ENCODE measurements around the gene TGFB1I1.

Gene TGFB1I1

GRCh38 chr16:31464781-31465260 is 7.1 kb upstream of the TGFB1I1 start:
- Histone ChIP-seq H3K9me3 (replicated peaks in 1 of 11) (no peaks in the 10 kb centered on the region), H3K4me3 (no peak overlapping the region), H3K27ac (peak overlapping the region in 3 of 11 experiments; percentile 2 to 48 (median 31); a peak in 5 of 22 replicates), H3K4me1 (peaks cover 54 to 90% (median 83%) of the 10 kb centered on the region in 10 experiments), H3K4me2 (peak overlapping the region in 9 of 11 experiments; percentile 7 to 99 (median 88); a peak in 11 of 22 replicates), H3K36me3 (peaks cover 18 to 54% (median 37%) of the 10 kb centered on the region in 11 experiments), H3K9ac (peak overlapping the region in 1 of 11 experiments; percentile 19; a peak in 1 of 22 replicates), H3K27me3 (no peaks in the 10 kb centered on the region), H4K20me1 (peaks cover 0 to 37% (median 0%) of the 10 kb centered on the region in 11 experiments; a peak in 4 of 22 replicates)
- TF ChIP-seq Cebpa-rat (IDR thresholded peaks at IDR 0.05) = no peak

GRCh38 chr16:31465788-31466370 is 6.1 kb upstream of the TGFB1I1 start:
- H3K27ac ChIP-seq = peak overlapping the region; percentile 57 to 97 (median 87); a peak in 21 of 22 replicates
- H3K4me1 ChIP-seq = peaks cover 53 to 91% (median 83%) of the 10 kb centered on the region in 10 experiments
- peak overlapping the region in 9 of 10 experiments; percentile 1 to 56 (median 51); a peak in 16 of 20 replicates for H3K4me3 ChIP-seq
- no peak for TF ChIP-seq Cebpa-rat (IDR thresholded peaks at IDR 0.05)
- peaks cover 0 to 27% (median 0%) of the 10 kb centered on the region in 11 experiments; a peak in 4 of 22 replicates for H4K20me1 ChIP-seq
- peak overlapping the region; percentile 55 to 82 (median 75); a peak in 21 of 22 replicates for H3K9ac ChIP-seq
- H3K4me2 ChIP-seq = peak overlapping the region; percentile 72 to 100 (median 91)
- no peaks in the 10 kb centered on the region for H3K27me3 ChIP-seq
- peaks cover 18 to 54% (median 37%) of the 10 kb centered on the region in 11 experiments for H3K36me3 ChIP-seq
- no peaks in the 10 kb centered on the region for H3K9me3 ChIP-seq (replicated peaks in 1 of 11)

GRCh38 chr16:31466381-31466841 is 5.5 kb upstream of the TGFB1I1 start:
- H3K27ac ChIP-seq = peak overlapping the region; percentile 57 to 97 (median 87)
- peaks cover 53 to 91% (median 83%) of the 10 kb centered on the region in 10 experiments for H3K4me1 ChIP-seq
- H3K4me3 ChIP-seq = peak overlapping the region in 9 of 10 experiments; percentile 1 to 56 (median 51); a peak in 16 of 20 replicates
- peaks cover 18 to 51% (median 37%) of the 10 kb centered on the region in 11 experiments for H3K36me3 ChIP-seq
- no peaks in the 10 kb centered on the region for H3K27me3 ChIP-seq
- peak overlapping the region; percentile 55 to 82 (median 75) for H3K9ac ChIP-seq
- H4K20me1 ChIP-seq = peaks cover 0 to 22% (median 0%) of the 10 kb centered on the region in 11 experiments; a peak in 3 of 22 replicates
- H3K9me3 ChIP-seq (replicated peaks in 1 of 11) = no peaks in the 10 kb centered on the region
- H3K4me2 ChIP-seq = peak overlapping the region; percentile 72 to 100 (median 91)
- TF ChIP-seq Cebpa-rat (IDR thresholded peaks at IDR 0.05) = no peak

GRCh38 chr16:31467151-31467773 is 4.7 kb upstream of the TGFB1I1 start:
- Histone ChIP-seq H3K4me2 (peak overlapping the region; percentile 72 to 100 (median 91)), H3K27me3 (no peaks in the 10 kb centered on the region), H3K4me1 (peaks cover 57 to 90% (median 86%) of the 10 kb centered on the region in 10 experiments), H3K4me3 (peak overlapping the region in 8 of 10 experiments; percentile 17 to 56 (median 51); a peak in 15 of 20 replicates), H3K9me3 (replicated peaks in 1 of 11) (no peaks in the 10 kb centered on the region), H3K27ac (peak overlapping the region; percentile 57 to 97 (median 87)), H3K9ac (peak overlapping the region; percentile 55 to 82 (median 75); a peak in 21 of 22 replicates), H4K20me1 (peaks cover 0 to 15% (median 0%) of the 10 kb centered on the region in 11 experiments; a peak in 3 of 22 replicates), H3K36me3 (peaks cover 13 to 42% (median 31%) of the 10 kb centered on the region in 11 experiments)
- TF ChIP-seq Cebpa-rat (IDR thresholded peaks at IDR 0.05) = no peak

- peak overlapping the region in 10 of 11 experiments; percentile 20 to 82 (median 78); a peak in 16 of 22 replicates for H3K9ac ChIP-seq
- TF ChIP-seq Cebpa-rat (IDR thresholded peaks at IDR 0.05) = no peak
- peak overlapping the region; percentile 57 to 97 (median 87); a peak in 20 of 22 replicates for H3K27ac ChIP-seq
- H3K4me3 ChIP-seq = peak overlapping the region in 5 of 10 experiments; percentile 28 to 56 (median 51); a peak in 4 of 20 replicates
- no peaks in the 10 kb centered on the region for H3K9me3 ChIP-seq (replicated peaks in 1 of 11)
- H3K4me1 ChIP-seq = peaks cover 63 to 90% (median 87%) of the 10 kb centered on the region in 10 experiments
- peak overlapping the region; percentile 72 to 100 (median 91) for H3K4me2 ChIP-seq
- H3K36me3 ChIP-seq = peaks cover 8 to 36% (median 25%) of the 10 kb centered on the region in 11 experiments
- H4K20me1 ChIP-seq = peaks cover 0 to 15% (median 0%) of the 10 kb centered on the region in 11 experiments; a peak in 3 of 22 replicates
- H3K27me3 ChIP-seq = no peaks in the 10 kb centered on the region
Measured at GRCh38 chr16:31467858-31468257, 4.1 kb upstream of the TGFB1I1 start.

GRCh38 chr16:31470615-31471014 is 1.3 kb upstream of the TGFB1I1 start:
- Histone ChIP-seq H3K4me3 (no peak overlapping the region), H3K36me3 (peaks cover 0 to 21% (median 3%) of the 10 kb centered on the region in 11 experiments; a peak in 8 of 22 replicates), H4K20me1 (peaks cover 0 to 14% (median 0%) of the 10 kb centered on the region in 11 experiments; a peak in 3 of 22 replicates), H3K9ac (peak overlapping the region in 1 of 11 experiments; percentile 80; a peak in 2 of 22 replicates), H3K4me1 (peaks cover 62 to 84% (median 79%) of the 10 kb centered on the region in 10 experiments), H3K4me2 (peak overlapping the region; percentile 84 to 98 (median 91)), H3K27me3 (no peaks in the 10 kb centered on the region), H3K9me3 (replicated peaks in 1 of 11) (no peaks in the 10 kb centered on the region), H3K27ac (peak overlapping the region in 3 of 11 experiments; percentile 65 to 72 (median 72); a peak in 3 of 22 replicates)
- TF ChIP-seq Cebpa-rat (IDR thresholded peaks at IDR 0.05) = no peak

GRCh38 chr16:31471241-31471874 is 594 bp upstream of the TGFB1I1 start:
- Histone ChIP-seq H4K20me1 (peaks cover 0 to 7% (median 0%) of the 10 kb centered on the region in 11 experiments; a peak in 3 of 22 replicates), H3K9me3 (replicated peaks in 1 of 11) (no peaks in the 10 kb centered on the region), H3K27ac (peak overlapping the region; percentile 25 to 82 (median 73); a peak in 21 of 22 replicates), H3K4me1 (peaks cover 62 to 84% (median 79%) of the 10 kb centered on the region in 10 experiments), H3K4me3 (peak overlapping the region; percentile 54 to 74 (median 64)), H3K9ac (peak overlapping the region; percentile 69 to 82 (median 78)), H3K4me2 (peak overlapping the region; percentile 84 to 98 (median 91)), H3K27me3 (no peaks in the 10 kb centered on the region), H3K36me3 (peaks cover 0 to 14% (median 0%) of the 10 kb centered on the region in 11 experiments; a peak in 5 of 22 replicates)
- TF ChIP-seq Cebpa-rat (IDR thresholded peaks at IDR 0.05) = no peak

GRCh38 chr16:31472709-31473203 is 804 bp downstream of the TGFB1I1 start:
- TF ChIP-seq Cebpa-rat (IDR thresholded peaks at IDR 0.05) = no peak
- Histone ChIP-seq H3K27ac (peak overlapping the region; percentile 49 to 82 (median 73); a peak in 18 of 22 replicates), H3K9ac (peak overlapping the region; percentile 69 to 82 (median 78); a peak in 21 of 22 replicates), H3K4me1 (peaks cover 58 to 80% (median 75%) of the 10 kb centered on the region in 10 experiments), H3K4me2 (peak overlapping the region; percentile 76 to 96 (median 91)), H3K4me3 (peak overlapping the region; percentile 54 to 74 (median 64)), H3K36me3 (peaks cover 0 to 11% (median 0%) of the 10 kb centered on the region in 11 experiments; a peak in 4 of 22 replicates), H3K27me3 (no peaks in the 10 kb centered on the region), H4K20me1 (no peaks in the 10 kb centered on the region), H3K9me3 (replicated peaks in 1 of 11) (no peaks in the 10 kb centered on the region)

Data from BLaER1 treated with 17β-estradiol and CSF1 and Interleukin-3, amounts not matched to agents 10 nM and 100 nM (cell line).